HS-5 (cell line): ENCODE results near the gene RTN4R.

Experiments used
- DNase-seq: peaks from one replicate; pipeline ENCODE4 v3.0.0-alpha.2; 2012; ENCODE audit warnings: low read depth

RTN4R gene

DNA sequence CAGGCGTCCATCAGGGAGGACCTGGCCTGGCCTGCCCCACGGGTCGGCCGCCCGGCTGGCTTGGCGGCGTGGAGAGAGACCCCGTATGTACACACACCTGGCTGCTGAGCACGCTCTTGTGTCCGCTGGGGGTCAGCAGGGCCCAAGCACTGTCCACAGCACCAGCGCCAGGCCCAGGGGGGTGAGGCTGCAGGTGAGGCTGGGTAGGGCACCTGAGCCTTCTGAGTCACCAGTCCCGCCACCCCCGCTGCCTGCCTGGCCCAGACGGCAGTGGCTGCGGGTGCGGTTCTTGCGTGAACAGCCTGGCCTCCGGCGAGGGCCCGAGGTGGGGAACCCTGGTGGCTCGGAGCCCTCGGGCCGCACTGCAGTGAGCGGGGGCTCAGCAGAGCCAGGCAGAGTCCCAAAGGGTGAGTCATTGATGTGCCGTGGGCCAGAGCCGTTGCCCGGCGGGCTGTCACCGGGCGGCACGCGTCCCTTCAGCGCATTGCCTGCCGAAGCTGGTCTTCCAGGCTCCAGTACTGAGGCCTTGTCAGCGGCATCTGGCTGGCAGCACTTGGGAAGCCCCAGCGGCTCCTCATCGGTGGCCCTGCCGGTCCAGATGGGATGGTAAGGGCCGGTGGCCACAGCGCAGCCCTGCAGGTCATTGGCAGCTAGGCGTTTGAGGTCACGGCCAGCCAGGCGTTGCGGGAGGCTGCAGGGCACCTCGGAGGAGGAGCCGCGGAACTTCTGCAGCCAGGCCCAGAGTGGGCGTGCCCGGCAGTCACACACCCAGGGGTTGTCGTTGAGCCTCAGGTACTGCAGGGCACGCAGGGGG is 26.3 kb downstream of the RTN4R start:
- no peak for DNase-seq

DNA sequence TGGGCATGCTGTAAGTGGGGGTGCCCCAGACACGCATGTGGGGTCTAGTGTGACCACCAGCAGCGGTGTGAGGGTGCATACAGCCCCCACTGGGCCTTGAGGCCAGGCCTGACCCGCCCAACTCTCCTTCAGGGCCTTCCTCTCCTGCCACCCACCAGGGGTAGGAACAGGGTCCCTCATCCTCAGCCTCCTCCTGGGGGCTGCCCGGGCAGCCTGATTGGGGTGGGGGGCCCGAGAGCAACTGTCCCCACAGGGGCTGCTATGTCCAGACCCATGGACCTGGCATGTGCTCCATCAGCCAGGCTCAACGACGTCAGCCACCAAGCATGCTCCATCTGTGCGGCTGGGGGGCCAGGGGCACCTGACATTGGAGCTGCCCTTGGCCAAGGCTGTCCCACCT is 27.2 kb downstream of the RTN4R start:
- DNase-seq: no peak

DNA sequence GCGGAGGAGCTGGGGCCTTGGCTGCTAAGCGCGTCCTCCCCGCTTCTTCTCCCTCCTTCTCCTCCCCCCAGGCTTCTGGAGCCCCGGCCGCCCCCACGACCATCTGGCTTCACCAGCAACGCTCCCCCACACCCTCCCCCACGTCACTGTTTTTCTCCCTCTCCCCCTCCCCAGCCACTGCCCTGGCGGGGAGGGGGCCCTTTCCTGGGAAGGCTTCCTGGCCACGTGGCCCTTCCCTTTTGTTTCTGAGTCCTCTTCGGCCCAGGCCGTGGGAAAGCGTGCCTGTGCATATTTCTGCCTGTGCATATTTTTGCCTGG is 27.7 kb downstream of the RTN4R start:
- DNase-seq: no peak

DNA sequence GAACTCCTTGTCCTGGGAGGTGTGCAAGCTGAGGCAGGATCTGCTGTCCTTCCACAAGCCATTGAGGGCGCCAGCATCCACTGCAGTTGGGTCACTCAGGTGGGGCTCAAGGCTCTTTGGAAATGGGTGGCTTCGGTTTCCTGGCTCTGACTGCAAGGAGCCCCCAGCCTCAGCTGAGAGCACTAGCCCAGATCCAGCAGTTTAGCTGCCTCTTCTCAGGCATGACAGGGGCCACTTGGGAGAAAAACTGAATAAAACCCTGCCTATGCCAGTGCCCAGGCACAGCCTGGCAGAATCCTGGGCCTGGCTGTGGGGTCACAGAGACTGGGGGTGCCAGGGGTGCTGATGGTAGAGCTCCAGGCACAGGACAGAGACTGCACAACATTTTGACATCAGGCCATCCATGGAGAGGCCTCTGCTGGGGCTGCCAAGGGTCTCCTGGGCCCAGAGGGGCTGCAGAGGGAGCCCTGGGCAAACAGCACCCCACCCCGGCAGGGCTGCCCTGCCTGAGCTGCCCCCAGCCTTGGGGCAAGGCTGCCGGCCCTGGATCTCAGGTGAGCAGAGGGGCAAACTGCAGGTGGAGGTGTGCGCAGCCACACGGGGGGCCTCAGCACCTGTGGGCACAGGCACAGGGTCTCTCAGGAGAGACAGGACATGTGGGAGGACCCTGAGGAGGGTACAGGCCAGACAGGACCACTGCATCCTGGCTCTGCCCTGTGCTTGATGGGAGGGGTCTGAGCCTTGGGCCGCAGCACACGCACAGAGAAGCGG is 28.3 kb downstream of the RTN4R start:
- no peak for DNase-seq

DNA sequence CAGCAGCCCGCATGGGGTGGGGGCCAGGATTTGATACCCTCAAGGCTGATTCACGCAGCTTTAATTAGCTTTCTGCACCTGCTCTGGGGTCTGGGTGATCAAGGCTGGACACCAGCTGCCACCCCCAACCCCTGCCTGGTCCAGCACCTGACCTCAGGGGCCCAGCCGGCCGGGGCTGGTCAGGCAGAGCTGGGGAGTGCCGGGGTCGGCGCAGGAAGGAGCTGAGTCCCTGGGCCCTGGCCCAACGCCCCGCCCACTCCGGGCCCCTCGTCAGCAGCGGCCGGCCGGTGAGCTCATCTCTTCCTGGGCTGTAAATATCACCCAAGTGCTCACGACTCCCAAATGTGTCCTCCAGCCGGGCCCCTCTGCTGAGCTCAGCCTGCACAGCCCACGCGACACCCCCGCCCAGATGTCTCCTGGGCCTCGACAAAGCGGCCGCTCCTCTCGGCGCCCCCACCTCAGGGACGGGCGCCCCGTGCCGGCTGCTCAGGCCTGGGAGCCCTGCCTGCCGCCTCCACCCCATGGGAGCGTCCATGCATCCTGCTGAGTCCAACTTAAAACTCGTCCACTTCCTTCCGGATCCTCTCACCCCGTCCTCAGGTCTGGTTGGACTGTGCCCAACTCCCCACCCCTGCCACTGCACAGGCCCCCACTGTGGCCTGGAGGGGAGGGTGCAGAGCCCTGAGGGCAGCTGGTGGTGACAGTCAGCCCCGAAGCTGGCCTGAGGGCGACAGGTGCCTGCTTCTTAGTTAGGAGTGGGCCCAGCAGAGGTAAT is 29.0 kb downstream of the RTN4R start:
- DNase-seq: no peak

DNA sequence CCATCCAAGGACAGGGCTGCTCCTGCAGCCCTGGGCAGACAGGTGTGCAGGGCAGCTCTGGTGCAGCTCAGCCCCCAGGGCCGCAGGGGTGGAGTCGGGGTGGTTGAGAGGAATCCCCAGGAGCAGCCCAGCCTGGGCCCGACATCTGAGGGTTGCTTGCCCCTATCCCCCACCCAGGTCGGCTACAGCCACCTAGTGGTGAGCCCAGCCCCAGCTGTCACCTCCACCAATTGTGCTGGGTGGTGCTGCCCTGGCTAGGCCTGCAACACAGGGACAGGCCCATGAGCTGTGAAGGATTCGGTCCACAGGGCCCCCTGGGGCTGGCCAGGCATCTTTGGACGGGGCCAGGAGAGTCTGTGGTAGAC is 29.6 kb downstream of the RTN4R start:
- DNase-seq: no peak

DNA sequence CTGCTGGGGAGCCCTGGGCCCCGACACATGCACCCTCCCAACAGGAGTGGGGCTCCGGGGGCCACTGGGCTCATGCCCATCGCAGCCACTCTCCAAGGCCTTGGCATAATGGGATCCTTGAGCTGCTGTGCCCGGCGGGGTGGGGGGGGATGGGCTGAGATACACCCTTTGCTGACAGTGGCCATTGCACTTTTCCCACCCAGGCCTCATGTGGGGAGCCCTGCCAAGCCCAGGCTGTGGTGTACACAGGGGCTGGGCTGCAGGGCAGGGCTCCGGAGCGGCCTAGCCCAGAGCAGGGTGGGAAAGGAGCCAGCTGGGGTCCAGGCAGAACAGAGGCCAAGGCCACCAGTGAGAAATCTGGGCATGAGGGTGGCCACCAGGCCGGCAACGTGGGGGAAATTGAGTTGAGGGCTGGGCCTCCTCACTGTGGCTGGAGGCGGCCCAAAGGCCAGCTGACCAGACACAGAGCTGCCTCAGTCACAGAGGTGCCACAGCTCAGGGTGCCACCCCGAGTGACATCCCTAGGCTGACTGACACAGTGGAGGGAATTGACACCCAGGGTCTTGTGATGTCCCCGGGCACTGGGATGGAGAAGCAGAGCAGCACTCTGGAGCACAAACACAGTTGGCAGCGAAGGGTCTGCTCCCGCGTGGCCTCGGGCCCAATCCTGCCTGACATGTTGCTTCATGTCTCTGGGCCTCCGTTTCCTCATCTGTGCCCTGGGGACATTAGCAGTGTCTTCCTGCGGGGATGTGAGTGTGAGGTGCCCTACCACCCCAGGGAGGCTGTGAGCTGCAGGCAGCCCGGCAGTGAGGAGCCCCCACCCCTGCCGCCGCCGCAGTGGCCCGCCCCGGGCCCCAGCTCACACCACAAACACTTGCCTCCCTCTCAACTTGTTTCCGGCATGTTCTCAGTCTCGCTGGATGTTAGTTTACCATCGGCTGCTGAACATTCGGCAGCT is 30.4 kb downstream of the RTN4R start:
- DNase-seq: no peak

DNA sequence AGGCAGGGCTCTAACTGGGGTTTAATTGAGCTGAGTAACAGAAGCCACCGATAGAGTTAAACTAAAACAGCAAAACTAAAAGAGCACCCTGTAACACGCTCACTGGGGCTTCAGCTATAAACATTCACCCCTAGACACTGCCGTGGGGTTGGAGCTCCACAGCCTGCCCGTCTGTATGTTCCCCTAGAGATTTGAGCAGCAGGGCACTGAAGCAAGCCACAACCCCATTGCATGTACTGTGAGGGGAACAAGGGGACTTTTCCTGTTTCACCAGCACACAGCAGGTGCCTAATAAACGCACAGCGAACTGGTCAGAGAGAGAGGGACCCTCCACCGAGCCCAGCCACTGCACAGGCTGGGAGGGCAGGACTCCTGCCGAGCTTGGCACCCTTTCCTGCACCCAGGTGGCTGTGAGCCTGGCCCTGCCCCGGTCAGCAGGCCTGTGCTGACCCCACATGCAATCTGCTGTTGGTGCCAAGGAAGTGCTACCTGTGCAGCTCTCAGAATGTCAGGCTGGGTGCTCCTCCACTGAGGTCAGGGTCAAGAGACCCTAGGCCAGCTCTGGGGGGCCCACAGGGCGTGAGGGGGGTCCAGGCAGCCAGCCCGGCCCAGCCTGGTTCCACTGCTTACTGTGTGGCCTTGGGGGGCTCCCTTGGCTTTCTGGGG is 31.9 kb downstream of the RTN4R start:
- DNase-seq: no peak

DNA sequence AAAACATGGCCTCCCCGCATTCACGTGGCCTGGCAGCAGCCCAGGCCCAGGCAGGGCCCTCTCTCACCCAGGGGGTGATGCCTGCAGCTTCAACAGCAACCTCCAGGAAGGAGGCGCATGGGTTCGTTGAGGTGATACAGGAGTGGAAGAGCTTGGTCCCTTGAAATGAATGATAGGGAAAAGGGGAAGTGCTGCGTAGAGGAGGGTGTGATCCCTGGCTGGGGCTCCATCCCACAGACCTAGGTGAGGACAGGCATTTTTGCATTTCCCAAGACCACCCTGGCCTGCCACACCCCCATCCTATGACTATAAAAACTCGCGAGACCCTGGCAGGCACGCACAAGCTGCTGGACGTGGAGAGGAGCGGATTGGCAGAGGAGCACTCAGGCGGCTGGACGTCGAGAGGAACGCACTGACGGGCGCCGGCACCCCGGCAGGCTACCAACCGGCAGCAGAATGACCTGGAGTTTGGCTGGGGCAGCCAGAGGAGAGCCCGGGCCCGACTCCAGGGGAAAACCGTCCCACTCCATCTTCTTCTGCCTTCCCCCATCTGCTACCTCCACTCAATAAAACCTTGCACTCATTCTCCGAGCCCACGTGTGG is 32.6 kb downstream of the RTN4R start:
- no peak for DNase-seq

DNA sequence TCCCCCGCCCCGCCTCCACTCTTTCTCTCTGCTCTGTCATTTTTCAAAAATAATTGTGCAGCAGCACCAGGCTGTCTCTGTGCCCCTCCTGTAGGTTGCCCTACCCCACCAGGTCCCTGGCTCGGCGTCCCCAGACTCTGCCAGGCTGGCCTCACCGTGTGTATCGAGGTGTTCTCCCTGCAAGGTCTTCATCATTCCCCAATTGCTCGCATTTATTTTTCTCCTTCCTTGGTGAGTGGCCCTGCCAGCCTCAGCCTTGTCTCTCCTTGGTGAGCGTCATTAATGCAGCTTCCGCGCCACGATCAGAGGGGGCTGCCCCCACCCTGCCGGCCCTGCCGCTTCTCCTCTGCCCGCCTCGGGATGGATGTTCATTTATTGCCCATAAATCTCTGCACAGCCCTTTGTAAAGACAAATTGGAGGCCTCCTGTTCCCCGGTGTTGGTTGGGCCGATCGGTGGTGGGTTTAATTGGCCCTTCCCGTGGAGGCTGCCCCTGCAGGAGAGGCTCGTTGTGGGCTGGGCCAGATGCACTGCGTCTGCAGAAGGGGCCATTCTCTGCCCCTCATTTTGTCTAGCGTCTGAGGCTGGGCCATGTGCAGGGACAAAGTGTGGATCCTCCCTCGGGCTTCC is 33.2 kb downstream of the RTN4R start:
- no peak for DNase-seq

DNA sequence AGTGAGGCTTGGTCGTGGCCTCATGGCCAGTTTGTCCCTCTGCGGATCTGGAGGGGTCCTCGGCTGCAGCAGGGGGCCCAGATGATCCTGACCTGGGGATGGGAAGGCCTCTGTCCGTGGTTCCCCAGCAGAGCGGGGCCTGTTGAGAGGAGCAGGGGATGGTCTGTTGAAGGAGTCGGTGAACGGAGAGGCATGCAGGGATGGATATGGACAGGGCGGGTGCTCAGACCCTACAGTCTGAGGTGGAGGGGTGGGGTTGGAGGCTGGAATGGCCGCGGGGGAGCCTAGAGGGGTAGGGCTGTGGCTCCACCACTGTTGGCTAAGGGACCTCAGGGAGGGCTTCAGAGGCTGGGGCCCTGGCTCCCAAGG is 33.8 kb downstream of the RTN4R start:
- no peak for DNase-seq

DNA sequence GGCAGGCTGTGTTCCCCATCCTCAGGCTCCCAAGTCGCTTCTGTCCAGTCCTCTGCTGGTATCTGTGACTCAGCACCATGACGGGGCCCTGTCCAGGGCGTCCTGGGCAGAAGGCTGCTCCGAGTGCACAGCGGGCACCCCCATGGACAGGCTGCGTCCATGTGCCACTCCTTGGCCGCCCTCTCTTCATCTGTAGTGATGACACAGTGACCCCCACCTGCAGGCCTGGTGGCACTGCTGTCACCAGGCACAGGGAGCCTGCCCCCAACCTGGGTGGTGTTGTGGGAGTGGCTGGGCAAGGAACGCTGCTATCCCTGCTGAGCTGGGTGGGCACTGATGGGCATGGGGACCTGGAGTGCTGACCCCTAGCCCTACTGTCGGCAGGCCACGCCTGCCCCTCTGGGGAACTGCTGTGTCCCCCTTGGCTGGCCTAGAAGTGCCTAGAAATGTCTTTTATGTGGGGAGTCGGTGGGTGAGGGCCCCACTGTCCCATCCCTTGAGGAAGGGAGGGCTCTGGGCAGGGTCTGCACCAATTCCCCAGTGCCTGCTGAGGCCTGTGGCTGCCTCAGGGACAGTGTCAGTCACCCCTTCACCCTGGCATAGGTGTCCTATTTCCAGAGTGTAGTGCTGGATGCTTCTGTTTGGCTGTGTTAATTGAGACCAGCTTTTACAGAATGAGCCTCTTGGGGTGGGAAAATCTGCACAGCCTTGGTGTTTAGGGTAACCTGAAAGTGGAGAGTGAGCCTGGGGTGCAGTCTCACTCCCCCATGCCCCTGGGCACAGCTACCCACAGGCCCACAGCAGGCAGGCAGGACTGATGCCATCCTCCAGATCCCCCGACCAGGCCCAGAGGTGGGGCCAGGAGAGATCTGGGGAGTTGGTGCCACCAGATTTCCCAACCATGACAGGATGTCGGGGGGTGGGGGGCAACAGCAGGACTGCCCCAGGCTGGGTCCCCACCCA is 34.5 kb downstream of the RTN4R start:
- no peak for DNase-seq

DNA sequence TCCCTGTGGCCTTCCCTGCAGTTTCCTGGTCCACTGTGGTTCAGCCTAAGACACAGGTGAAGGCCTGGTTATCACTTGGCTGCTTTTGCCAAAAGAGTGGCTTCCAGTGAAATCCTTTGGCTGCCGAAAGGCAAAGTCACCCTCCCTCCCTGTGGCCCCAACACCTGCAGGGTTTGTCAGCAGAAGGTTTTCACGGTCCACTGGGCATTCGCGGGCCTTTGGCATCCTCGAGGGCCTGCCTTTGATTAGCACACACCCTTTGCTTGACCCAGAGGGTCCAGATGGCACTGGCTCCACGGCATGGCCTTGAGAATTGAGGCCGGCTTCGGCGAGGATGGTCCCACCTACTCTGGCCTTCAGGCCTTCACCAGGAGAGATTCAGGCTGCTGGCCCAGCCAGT is 35.3 kb downstream of the RTN4R start:
- DNase-seq: no peak

DNA sequence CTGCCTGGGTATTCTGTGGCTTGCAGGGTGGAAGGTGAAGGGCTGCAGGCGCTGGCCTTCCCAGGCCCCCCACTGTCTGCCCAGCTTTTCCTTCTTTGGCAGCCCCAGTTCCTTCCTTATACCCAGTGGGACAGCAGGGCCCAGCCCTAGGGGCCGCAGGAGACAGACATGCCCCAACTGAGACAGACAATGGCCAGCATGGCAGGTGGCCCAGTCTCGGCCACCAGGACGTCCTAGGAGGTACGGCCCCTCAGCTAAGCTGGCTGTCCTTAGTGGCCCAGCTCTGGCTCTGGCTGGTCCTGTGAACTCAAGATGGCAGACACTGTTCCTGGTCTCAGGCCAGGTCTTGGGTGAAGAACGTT is 35.9 kb downstream of the RTN4R start:
- DNase-seq: no peak

DNA sequence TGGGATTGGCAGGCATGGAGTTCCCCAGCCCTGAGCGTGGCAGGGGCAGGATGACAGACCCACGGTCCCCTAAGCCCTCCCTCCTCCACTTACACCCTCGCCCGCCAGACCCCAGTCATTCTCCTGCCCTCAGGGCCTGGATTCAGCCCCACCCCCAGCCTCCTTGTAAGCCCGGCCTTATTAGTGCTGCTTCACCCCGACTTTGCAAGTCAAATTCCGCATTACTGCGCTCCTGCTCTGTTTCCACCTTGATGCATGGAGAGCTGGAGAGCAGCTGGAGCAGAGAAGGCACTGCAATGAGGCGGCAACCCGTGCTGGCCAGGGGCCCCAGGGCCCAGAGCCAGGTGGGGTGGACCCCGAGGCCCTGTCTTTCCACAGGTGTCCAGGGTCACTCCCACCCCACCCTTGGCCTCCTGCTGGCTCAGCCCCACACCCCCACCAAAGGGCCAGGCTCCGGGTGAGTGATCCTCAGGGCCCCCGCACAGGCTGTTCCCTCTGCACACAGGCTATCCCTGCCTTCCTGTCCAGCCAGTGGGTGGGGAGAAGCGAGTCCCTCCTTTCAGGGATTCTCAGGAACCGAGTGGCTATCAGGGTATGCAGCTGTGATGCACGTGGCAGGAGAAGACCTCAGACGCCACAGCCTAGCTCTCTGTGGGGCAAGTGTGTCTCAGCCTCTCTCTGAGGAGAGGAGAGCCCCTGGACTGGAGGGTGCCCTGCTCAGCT is 36.4 kb downstream of the RTN4R start:
- DNase-seq: no peak

DNA sequence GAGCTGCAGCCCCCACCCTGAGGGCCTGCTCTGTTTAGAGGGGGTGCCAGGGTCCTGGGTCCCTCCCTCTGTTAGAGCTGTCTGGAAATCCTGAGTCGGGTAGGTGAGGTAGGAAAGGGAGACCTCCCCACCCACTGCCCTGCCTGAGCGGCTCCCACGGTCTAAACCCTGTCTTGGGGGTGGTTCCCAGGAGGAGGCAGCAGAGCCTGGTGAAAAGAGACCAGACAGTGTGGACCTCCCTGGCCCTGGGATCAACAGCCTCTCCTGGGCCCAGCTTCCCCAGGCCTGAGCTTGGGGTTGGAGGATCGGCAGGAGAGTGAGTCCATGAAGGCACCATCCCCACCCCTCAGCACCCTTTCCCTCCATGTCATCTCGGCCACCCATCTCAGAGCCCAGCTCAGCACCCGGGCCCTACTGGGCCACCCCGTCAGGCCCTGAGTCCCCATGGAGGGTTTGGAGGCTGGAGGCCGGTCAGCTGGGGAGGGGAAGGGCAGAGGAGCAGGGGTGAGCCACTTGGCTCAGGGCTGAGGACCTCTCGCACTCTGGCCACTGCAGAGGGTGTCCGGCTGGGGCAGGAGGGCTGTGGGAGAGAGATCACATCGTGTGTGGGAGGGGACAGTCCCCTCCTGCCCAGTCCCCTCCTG is 37.2 kb downstream of the RTN4R start:
- no peak for DNase-seq

DNA sequence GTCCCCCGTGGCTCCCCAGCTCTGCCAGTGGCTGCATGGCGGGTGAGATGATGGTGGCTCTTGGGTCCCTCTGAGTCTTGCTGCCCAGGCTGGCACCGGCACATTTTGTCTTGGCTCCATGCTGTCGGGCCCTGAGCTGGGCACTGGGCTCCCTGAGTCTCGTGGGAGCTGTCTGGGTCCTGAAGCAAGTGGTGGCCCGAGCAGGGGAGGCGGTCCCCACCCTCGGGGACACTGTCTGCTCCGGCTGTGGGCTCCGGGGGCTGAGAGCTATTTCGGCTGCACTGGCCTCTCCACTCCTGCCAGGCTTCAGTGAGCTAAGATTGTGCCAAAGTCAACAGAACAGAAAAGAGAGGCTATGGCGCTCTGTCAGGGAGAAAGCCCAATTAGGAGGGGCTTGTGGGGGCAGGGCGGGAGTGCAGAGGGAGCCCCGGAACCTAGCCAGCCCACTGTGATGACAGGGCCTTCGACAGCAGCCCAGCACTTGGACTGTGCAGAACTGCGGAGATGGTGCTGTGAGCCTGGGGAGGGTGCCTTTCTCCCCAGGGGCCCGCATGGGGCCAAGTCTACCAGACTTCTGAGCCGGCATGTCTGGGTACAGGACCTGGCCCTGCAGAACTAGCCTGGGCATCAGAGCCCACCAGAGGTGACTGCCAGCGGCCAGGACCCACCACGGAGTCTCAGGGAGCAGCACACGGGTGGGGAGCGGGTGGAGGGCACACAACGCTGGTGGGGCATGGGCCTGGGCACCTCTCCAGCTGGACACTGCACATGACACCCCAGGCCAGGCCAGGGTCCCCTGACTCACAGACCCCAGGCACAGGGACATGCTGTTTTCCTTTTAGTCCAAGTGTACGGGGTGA is 38.0 kb downstream of the RTN4R start:
- DNase-seq: no peak
